GM19099 (cell line): Measurements from ENCODE around the gene SMARCA2.

ENCODE experiments used
- POLR2A ChIP-seq: IDR thresholded peaks from 3 replicates; pipeline ENCODE4 v1.6.1; 2011; ENCODE audit warnings: low read depth; ENCODE audit not compliant: insufficient read length; ENCODE audit errors: extremely low read depth

The SMARCA2 gene

GRCh38 chr9:2179567-2179966, 164.4 kb downstream of the SMARCA2 start:
- no peak for TF ChIP-seq POLR2A

DNA sequence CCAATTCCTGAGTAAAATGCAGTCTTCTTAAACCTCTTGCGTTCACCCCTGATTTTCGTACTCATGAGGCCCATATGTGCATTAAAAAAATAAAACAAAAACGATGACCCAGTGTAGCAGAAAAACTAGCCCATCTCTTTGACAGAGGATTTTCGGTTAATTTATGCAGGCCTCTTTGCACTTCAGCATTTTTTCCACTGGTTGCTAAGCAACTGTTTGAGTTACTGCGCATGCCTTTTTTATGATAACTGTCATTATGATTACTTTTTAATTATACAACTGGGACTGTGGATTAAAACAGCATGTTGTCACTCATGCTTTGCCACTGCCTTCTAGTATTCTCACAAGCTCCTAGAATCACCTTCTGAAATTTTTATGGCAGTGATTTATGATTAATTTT, 165.0 kb downstream of the SMARCA2 start:
- no peak for TF ChIP-seq POLR2A

DNA sequence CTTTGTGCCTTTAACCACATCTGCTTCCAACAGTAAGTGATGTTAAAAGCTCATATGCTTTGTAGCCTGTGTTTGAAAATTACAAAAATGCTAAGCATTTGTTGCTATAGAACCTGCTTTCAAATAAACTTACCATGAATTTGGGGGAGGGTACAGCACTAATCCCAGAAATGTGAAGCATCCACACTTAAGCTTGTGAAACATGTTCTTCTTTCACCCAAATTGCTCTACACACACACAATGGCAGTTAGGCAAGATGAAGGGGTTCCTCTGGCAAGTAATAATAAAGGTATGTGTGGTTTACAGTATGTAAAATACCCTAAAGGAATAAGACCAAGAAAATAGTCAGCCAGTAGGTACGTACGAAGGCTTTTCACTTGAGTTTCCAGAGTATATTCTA, 165.6 kb downstream of the SMARCA2 start:
- TF ChIP-seq POLR2A = no peak

DNA sequence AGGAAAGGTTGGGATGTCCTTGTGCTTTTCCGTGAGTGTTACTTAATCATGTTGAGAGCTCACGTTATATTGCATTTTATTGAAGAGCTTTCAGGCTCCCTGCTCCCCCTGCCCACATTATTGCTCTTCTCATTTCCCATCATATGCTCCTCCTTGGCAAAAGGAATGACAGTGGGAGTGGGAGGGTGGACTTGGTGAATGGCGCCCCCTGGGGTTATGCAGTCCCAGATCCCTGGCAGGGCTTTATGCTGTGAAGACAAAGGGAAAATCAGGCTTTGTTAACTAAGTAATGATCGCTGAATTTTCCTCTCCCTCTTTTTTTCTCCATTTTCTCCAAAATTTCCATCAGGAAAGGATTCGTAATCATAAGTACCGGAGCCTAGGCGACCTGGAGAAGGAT, 166.6 kb downstream of the SMARCA2 start:
- no peak for TF ChIP-seq POLR2A

- TF ChIP-seq POLR2A = no peak
Measured at GRCh38 chr9:2190939-2191608, 175.9 kb downstream of the SMARCA2 start.

- no peak for TF ChIP-seq POLR2A
Measured at GRCh38 chr9:2191609-2191972, 176.4 kb downstream of the SMARCA2 start.

DNA sequence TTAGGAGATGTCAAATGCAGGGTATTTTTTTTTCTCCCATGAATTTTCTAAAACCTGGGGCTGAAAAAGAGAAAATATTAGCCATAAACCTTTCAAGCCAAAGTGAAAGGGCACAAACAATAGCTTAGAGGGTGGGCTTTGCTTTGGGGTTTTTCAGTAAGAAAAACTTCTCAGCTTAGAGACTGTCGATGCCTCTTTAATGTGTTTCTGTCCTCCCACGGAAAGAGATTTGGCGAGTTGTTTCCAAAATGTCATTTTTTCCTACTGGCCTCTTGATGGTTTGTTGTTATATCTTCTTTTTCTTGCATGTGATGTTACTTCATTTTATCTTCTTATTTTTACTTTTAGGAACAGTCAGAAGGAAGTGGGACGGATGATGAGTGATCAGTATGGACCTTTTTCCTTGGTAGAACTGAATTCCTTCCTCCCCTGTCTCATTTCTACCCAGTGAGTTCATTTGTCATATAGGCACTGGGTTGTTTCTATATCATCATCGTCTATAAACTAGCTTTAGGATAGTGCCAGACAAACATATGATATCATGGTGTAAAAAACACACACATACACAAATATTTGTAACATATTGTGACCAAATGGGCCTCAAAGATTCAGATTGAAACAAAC, 177.3 kb downstream of the SMARCA2 start:
- no peak for TF ChIP-seq POLR2A

- TF ChIP-seq POLR2A = no peak
Measured at GRCh38 chr9:2193552-2193951, 178.4 kb downstream of the SMARCA2 start.

GRCh38 chr9:2195211-2195610, 180.1 kb downstream of the SMARCA2 start:
- TF ChIP-seq POLR2A = no peak

- TF ChIP-seq POLR2A = no peak
Measured at GRCh38 chr9:2196757-2197156, 181.6 kb downstream of the SMARCA2 start.

- TF ChIP-seq POLR2A = no peak
Measured at GRCh38 chr9:2198956-2199635, 183.9 kb downstream of the SMARCA2 start.

- no peak for TF ChIP-seq POLR2A
Measured at GRCh38 chr9:2199999-2200796, 185.1 kb downstream of the SMARCA2 start.

DNA sequence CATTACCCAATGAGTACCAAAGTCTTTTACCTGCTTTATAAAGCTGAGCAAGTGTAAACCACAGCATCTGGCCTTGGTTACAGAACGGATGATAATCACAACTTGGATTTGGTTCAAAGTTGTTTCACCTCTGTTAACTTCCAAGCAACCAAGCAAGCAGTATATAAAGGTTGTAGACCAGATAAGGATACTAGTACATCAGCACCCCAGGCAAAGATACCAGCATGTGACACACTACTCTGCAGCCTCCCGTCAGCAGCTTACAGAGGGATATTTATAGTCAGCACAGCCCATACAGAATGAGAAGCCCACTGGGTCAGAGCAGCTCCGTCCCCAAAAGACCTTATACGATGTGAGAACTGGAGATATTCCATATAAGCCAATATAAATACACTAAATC, 193.3 kb downstream of the SMARCA2 start:
- no peak for TF ChIP-seq POLR2A

GRCh38 chr9:2208991-2209390, 193.8 kb downstream of the SMARCA2 start:
- no peak for TF ChIP-seq POLR2A

- TF ChIP-seq POLR2A = no peak
Measured at GRCh38 chr9:2209400-2209799, 194.3 kb downstream of the SMARCA2 start.
